SK-N-SH treated with all-trans-retinoic acid at 6 μM for 48 hours (cell line): Measurements from ENCODE around the gene CNTNAP2.

ENCODE experiments used
- ATAC-seq: fragments of 200-7000 bp; cut with Tn5 transposase; 3 replicates; pipeline ENCODE4 v1.9.1; 2020; ENCODE audit warnings: mild to moderate bottlenecking, moderate library complexity
- BACH2 ChIP-seq: fragments of 250-450 bp; sonication (Bioruptor Pico); IDR thresholded peaks from 2 replicates; pipeline ENCODE4 v1.9.0; 2021; ENCODE audit warnings: mild to moderate bottlenecking, borderline replicate concordance
- CREB5 ChIP-seq: fragments of 250-450 bp; sonication (Bioruptor Pico); IDR thresholded peaks from 2 replicates; pipeline ENCODE4 v1.5.1; 2020; ENCODE audit warnings: low read depth, mild to moderate bottlenecking, moderate library complexity
- CSDC2 ChIP-seq: fragments of 250-450 bp; sonication (Bioruptor Pico); IDR thresholded peaks from 2 replicates; pipeline ENCODE4 v1.5.0; 2020; ENCODE audit warnings: mild to moderate bottlenecking, moderate library complexity
- CSRNP3 ChIP-seq: fragments of 250-450 bp; sonication (Bioruptor Pico); IDR thresholded peaks from 2 replicates; pipeline ENCODE4 v1.5.1; 2021; ENCODE audit warnings: mild to moderate bottlenecking, moderate library complexity
- ESRRG ChIP-seq: fragments of 250-450 bp; sonication (Bioruptor Pico); IDR thresholded peaks from 2 replicates; pipeline ENCODE4 v1.6.1; 2021; ENCODE audit warnings: mild to moderate bottlenecking
- GLIS3 ChIP-seq: fragments of 250-450 bp; sonication (Bioruptor Pico); IDR thresholded peaks from 2 replicates; pipeline ENCODE4 v1.5.0; 2020; ENCODE audit warnings: mild to moderate bottlenecking, moderate library complexity
- ISL1 ChIP-seq: fragments of 250-450 bp; sonication (Bioruptor Pico); IDR thresholded peaks from 2 replicates; pipeline ENCODE4 v2.1.2; 2022; ENCODE audit warnings: mild to moderate bottlenecking, moderate library complexity
- OSR1 ChIP-seq: fragments of 250-450 bp; sonication (Bioruptor Pico); IDR thresholded peaks from 2 replicates; pipeline ENCODE4 v1.8.0; 2022; ENCODE audit warnings: moderate library complexity, mild to moderate bottlenecking, inconsistent platforms
- PATZ1 ChIP-seq: fragments of 250-450 bp; sonication (Bioruptor Pico); IDR thresholded peaks from 2 replicates; pipeline ENCODE4 v1.8.0; 2020; ENCODE audit warnings: mild to moderate bottlenecking, moderate library complexity, borderline replicate concordance
- POU6F1 ChIP-seq: fragments of 250-450 bp; sonication (Bioruptor Pico); IDR thresholded peaks from 2 replicates; pipeline ENCODE4 v1.8.0; 2021; ENCODE audit warnings: low read depth, mild to moderate bottlenecking, moderate library complexity, borderline replicate concordance
- PPARA ChIP-seq: fragments of 250-450 bp; sonication (Bioruptor Pico); IDR thresholded peaks from 2 replicates; pipeline ENCODE4 v1.5.0; 2020; ENCODE audit warnings: mild to moderate bottlenecking, borderline replicate concordance
- RARB ChIP-seq: fragments of 250-450 bp; sonication (Bioruptor Pico); IDR thresholded peaks from 2 replicates; pipeline ENCODE4 v1.8.0; 2021; ENCODE audit warnings: mild to moderate bottlenecking, moderate library complexity
- TCF4 ChIP-seq: fragments of 250-450 bp; sonication (Bioruptor Pico); IDR thresholded peaks from 2 replicates; pipeline ENCODE4 v1.8.0; 2021; ENCODE audit warnings: mild to moderate bottlenecking, moderate library complexity, borderline replicate concordance
- TOX ChIP-seq: fragments of 250-450 bp; sonication (Bioruptor Pico); IDR thresholded peaks from 2 replicates; pipeline ENCODE4 v1.8.0; 2021; ENCODE audit warnings: mild to moderate bottlenecking, moderate library complexity, borderline replicate concordance
- TSHZ2 ChIP-seq: fragments of 250-450 bp; sonication (Bioruptor Pico); IDR thresholded peaks from 2 replicates; pipeline ENCODE4 v1.5.0; 2020; ENCODE audit warnings: mild to moderate bottlenecking, moderate library complexity
- ZFP3 ChIP-seq: fragments of 250-450 bp; sonication (Bioruptor Pico); IDR thresholded peaks from 2 replicates; pipeline ENCODE4 v1.5.0; 2020; ENCODE audit warnings: mild to moderate bottlenecking, moderate library complexity
- ZFP30 ChIP-seq: fragments of 450-650 bp; formaldehyde crosslinking; IDR thresholded peaks from 2 replicates; pipeline ENCODE4 v1.5.0; 2022; ENCODE audit warnings: mild to moderate bottlenecking, moderate library complexity
- ZNF565 ChIP-seq: fragments of 450-650 bp; formaldehyde crosslinking; conservative IDR thresholded peaks from 2 replicates; pipeline ENCODE4 v1.5.0; 2020; ENCODE audit warnings: low read depth, mild to moderate bottlenecking, moderate library complexity
- ZNF70 ChIP-seq: fragments of 450-650 bp; formaldehyde crosslinking; IDR thresholded peaks from 2 replicates; pipeline ENCODE4 v1.5.0; 2020; ENCODE audit warnings: mild to moderate bottlenecking, moderate library complexity
- ZNF8 ChIP-seq: fragments of 450-650 bp; formaldehyde crosslinking; IDR thresholded peaks from 2 replicates; pipeline ENCODE4 v1.5.0; 2020; ENCODE audit warnings: mild to moderate bottlenecking, moderate library complexity

Gene CNTNAP2

DNA sequence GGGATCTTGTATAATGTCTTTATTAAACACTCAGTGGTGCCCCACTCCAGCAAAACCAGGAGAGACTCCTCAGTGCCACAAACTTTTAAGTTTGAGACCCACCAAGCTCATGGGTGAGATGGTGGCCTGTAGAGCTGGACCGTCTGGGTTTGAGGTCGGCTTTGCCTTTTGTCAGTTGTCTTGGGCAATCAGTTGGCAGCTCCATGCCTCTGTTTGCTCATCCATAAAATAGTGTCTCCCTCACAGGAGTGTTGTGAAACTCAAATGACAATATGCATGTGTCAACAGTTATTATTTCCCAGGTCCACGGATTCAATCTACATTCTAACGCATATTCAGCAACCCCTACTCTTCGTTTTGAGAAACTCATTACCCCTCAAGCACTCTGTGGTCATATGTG, 2106.1 kb downstream of the CNTNAP2 start:
- ATAC-seq, result no peak
- no peak for TF ChIP-seq ZNF565 (CRISPR knock-in tag)
- TF ChIP-seq ZNF70 (CRISPR knock-in tag), result no peak
- TF ChIP-seq ZNF8 (CRISPR knock-in tag), result no peak
- TF ChIP-seq ZFP3 (CRISPR knock-in tag), result no peak
- no peak for TF ChIP-seq CSDC2 (CRISPR knock-in tag)
- TF ChIP-seq ESRRG (CRISPR knock-in tag), result no peak
- no peak for TF ChIP-seq BACH2 (CRISPR knock-in tag)
- TF ChIP-seq CSRNP3 (CRISPR knock-in tag), result no peak
- no peak for TF ChIP-seq PPARA (CRISPR knock-in tag)
- no peak for TF ChIP-seq POU6F1 (CRISPR knock-in tag)
- no peak for TF ChIP-seq CREB5 (CRISPR knock-in tag)
- TF ChIP-seq, all 23 proteins: peak for 0

- ATAC-seq, result no peak
- TF ChIP-seq BACH2 (CRISPR knock-in tag), result no peak
- TF ChIP-seq GLIS3 (CRISPR knock-in tag), result no peak
- no peak for TF ChIP-seq TSHZ2
- no peak for TF ChIP-seq ESRRG (CRISPR knock-in tag)
- TF ChIP-seq TCF4 (CRISPR knock-in tag), result no peak
- TF ChIP-seq RARB (CRISPR knock-in tag), result no peak
Measured at GRCh38 chr7:148223160-148223559, 2106.6 kb downstream of the CNTNAP2 start.

GRCh38 chr7:148223738-148224137, 2107.1 kb downstream of the CNTNAP2 start:
- no peak for TF ChIP-seq ESRRG (CRISPR knock-in tag)
- TF ChIP-seq PATZ1 (CRISPR knock-in tag), result no peak
- no peak for TF ChIP-seq RARB (CRISPR knock-in tag)
- no peak for TF ChIP-seq GLIS3 (CRISPR knock-in tag)
- no peak for ATAC-seq

GRCh38 chr7:148230296-148230695, 2113.7 kb downstream of the CNTNAP2 start:
- no peak for ATAC-seq
- TF ChIP-seq TCF4 (CRISPR knock-in tag) (no peak), ISL1 (peak; percentile 55; the same call in 1 of the 2 replicates)

- TF ChIP-seq ESRRG (CRISPR knock-in tag), result no peak
- TF ChIP-seq TOX (CRISPR knock-in tag), result no peak
- no peak for TF ChIP-seq CSRNP3 (CRISPR knock-in tag)
- no peak for TF ChIP-seq ZNF8 (CRISPR knock-in tag)
- no peak for TF ChIP-seq CREB5 (CRISPR knock-in tag)
- TF ChIP-seq ZFP30, result no peak
- no peak for TF ChIP-seq BACH2 (CRISPR knock-in tag)
- TF ChIP-seq OSR1 (CRISPR knock-in tag), result no peak
- TF ChIP-seq GLIS3 (CRISPR knock-in tag), result no peak
- TF ChIP-seq ZNF70 (CRISPR knock-in tag), result no peak
- no peak for TF ChIP-seq POU6F1 (CRISPR knock-in tag)
- ATAC-seq, result no peak
Measured at GRCh38 chr7:148230883-148231282, 2114.3 kb downstream of the CNTNAP2 start.
